ENCODE measurements around the gene ZNF83. TPM values are rescaled to one million over a fixed set of nuclear protein-coding genes. Genes with fewer than 3 reads are reported as not detected.
"Not testable (repeated sequence)": the region's sequence is repeated elsewhere in the genome, so short reads cannot be mapped to it uniquely, and the experiment has no call there.

The ZNF83 gene
- total and polyA plus RNA-seq, 3 experiments from 2014 or later: 23.1 to 28.0 (median 26.9) TPM

DNA sequence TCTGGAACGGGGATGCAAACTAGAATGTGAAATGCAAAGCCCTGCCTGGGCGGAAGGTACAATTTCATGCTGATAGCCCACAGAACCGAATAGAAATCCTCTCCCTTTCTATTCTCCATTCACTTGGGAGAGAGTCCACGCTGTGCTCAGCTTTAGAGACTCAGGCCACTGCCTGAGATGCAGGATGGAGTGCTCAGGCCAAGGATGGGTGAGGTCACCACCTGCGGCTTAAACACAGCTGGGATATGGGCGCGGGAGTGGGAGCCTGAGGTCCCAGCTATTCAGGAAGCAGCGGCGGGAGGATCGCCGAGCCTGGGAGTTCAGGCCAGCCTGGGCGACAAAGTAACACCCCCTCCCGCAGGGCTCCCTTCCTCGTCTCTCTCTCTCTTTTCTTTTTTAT is 446 bp upstream of the ZNF83 start:
- CTCF ChIA-PET: no interaction called here
- H3K27ac Mint-ChIP-seq: peak overlapping the region in 3 of 8 donors; percentile 90 to 98 (median 98)
- Histone ChIP-seq H3K27me3 (ENCODE audit: insufficient read depth, low read length, poor library complexity, severe bottlenecking) (no peaks in the 10 kb centered on the region), H3K27ac (ENCODE audit: low read depth, low read length) (no peak overlapping the region), H3K9me3 (ENCODE audit: low read length) (no peaks in the 10 kb centered on the region), H3K4me3 (ENCODE audit: low read length) (peak overlapping the region; percentile 88), H3K36me3 (ENCODE audit: insufficient read depth, low read length) (no peaks in the 10 kb centered on the region), H3K4me1 (ENCODE audit: insufficient read depth, low read length) (peaks cover 14% of the 10 kb centered on the region)
- peaks cover 5 to 17% (median 7%) of the 10 kb centered on the region in 3 donors for H3K36me3 Mint-ChIP-seq
- peak overlapping the region; percentile 94 to 98 (median 97) for H3K4me3 Mint-ChIP-seq
- no peaks in the 10 kb centered on the region for H3K27me3 Mint-ChIP-seq
- no peak for DNase-seq
- H3K4me1 Mint-ChIP-seq: peaks cover 15 to 35% (median 28%) of the 10 kb centered on the region in 3 donors
- H3K9me3 Mint-ChIP-seq: peaks cover 0 to 23% (median 12%) of the 10 kb centered on the region in 5 donors
- POLR2A ChIA-PET: interaction anchor here (1.1 kb wide), 1 partner anchor 12 kb away, joined by 3 read pairs; no protein-coding TSS in a partner anchor

DNA sequence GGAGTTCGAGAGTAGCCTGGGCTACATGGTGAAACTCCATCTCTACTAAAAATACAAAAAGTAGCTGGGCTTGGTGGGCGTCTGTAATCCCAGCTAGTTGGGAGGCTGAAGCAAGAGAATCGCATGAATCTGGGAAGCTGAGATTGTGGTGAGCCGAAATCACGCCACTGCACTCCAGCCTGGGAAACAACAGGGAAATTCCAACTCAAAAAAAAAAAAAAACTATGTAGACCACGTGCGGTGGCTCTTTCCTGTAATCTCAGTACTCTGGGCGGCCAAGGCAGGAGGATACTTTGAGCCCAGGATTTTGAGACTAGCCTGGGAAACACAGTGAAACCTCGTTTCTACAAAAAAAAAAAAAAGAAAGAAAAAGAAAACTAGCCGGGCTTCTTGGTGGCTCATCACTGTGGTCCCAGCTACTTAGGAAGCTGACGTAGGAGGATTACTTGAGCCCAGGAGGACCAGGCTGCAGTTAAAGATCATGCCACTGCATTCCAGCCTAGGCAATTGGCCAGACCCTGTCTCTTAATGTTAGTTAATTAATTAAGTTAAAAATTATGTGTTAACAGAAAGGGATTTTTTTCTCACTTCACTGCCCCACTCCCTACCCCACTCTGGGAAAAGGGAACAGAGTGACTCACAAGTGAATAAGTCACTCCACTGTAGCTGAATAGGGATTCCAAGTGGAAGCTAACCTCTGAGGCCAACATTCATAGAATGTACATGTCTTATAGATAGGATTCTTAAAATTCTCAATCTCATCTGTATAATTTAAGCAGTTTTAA is 2.2 kb downstream of the ZNF83 start:
- no peak for DNase-seq
- Histone ChIP-seq H3K4me3 (ENCODE audit: low read length) (no peak overlapping the region), H3K27ac (ENCODE audit: low read depth, low read length) (no peak overlapping the region), H3K27me3 (ENCODE audit: insufficient read depth, low read length, poor library complexity, severe bottlenecking) (no peaks in the 10 kb centered on the region), H3K9me3 (ENCODE audit: low read length) (no peaks in the 10 kb centered on the region), H3K36me3 (ENCODE audit: insufficient read depth, low read length) (no peaks in the 10 kb centered on the region), H3K4me1 (ENCODE audit: insufficient read depth, low read length) (peaks cover 14% of the 10 kb centered on the region)
- Mint-ChIP-seq H3K36me3 (peaks cover 8 to 33% (median 13%) of the 10 kb centered on the region in 3 donors), H3K27me3 (no peaks in the 10 kb centered on the region), H3K27ac (peak overlapping the region in 3 of 8 donors; percentile 37 to 83 (median 51)), H3K9me3 (peaks cover 0 to 9% (median 4%) of the 10 kb centered on the region in 5 donors), H3K4me1 (peaks cover 25 to 51% (median 46%) of the 10 kb centered on the region in 3 donors), H3K4me3 (peak overlapping the region; percentile 48 to 98 (median 96))
- ChIA-PET POLR2A (interaction anchor here (0.6 kb wide), 1 partner anchor 284 kb away, joined by 3 read pairs; no protein-coding TSS in a partner anchor), CTCF (no interaction called here)

DNA sequence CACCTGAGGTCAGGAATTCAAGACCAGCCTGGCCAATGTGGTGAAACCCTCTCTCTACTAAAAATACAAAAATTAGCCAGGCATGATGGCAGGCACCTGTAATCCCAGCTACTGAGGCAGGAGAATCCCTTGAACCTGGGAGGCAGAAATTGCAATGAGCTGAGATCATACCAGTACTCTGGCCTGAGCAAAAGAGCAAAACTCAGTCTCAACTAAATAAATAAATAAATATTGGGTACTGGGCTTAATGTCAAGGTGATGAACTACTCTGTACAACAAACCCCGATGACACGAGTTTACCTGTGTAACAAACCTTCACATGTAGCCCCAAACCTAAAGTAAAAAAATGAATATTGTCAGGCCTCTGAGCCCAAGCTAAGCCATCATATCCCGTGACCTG is 10.7 kb downstream of the ZNF83 start:
- H3K9me3 ChIP-seq (ENCODE audit: low read length); CTCF ChIA-PET; DNase-seq; POLR2A ChIA-PET; H3K27me3 ChIP-seq (ENCODE audit: insufficient read depth, low read length, poor library complexity, severe bottlenecking); H3K27ac Mint-ChIP-seq; H3K27me3 Mint-ChIP-seq; H3K9me3 Mint-ChIP-seq; H3K27ac ChIP-seq (ENCODE audit: low read depth, low read length); H3K4me3 Mint-ChIP-seq; H3K4me3 ChIP-seq (ENCODE audit: low read length); H3K4me1 ChIP-seq (ENCODE audit: insufficient read depth, low read length): not testable (repeated sequence)
- H3K4me1 Mint-ChIP-seq: peaks cover 25 to 33% (median 30%) of the 10 kb centered on the region in 3 donors
- peaks cover 13 to 40% (median 21%) of the 10 kb centered on the region in 3 donors for H3K36me3 Mint-ChIP-seq
- H3K36me3 ChIP-seq (ENCODE audit: insufficient read depth, low read length): peaks cover 13% of the 10 kb centered on the region

- no peak overlapping the region for H3K27ac ChIP-seq (ENCODE audit: low read depth, low read length)
- Mint-ChIP-seq H3K27ac (no peak overlapping the region), H3K27me3 (peaks cover 0 to 1% of the 10 kb centered on the region in 2 donors), H3K4me1 (peaks cover 27 to 33% (median 30%) of the 10 kb centered on the region in 3 donors), H3K9me3 (peaks cover 0 to 2% (median 0%) of the 10 kb centered on the region in 5 donors), H3K4me3 (no peak overlapping the region), H3K36me3 (peaks cover 17 to 46% (median 21%) of the 10 kb centered on the region in 3 donors)
- H3K27me3 ChIP-seq (ENCODE audit: insufficient read depth, low read length, poor library complexity, severe bottlenecking): no peaks in the 10 kb centered on the region
- POLR2A ChIA-PET: no interaction called here
- no peak for DNase-seq
- H3K36me3 ChIP-seq (ENCODE audit: insufficient read depth, low read length): peaks cover 18% of the 10 kb centered on the region
- H3K4me3 ChIP-seq (ENCODE audit: low read length): no peak overlapping the region
- H3K4me1 ChIP-seq (ENCODE audit: insufficient read depth, low read length): no peaks in the 10 kb centered on the region
- CTCF ChIA-PET: no interaction called here
- no peaks in the 10 kb centered on the region for H3K9me3 ChIP-seq (ENCODE audit: low read length)
Observed at GRCh38 chr19:52626915-52627314, 11.2 kb downstream of the ZNF83 start.

GRCh38 chr19:52622261-52622660 is 15.9 kb downstream of the ZNF83 start:
- Histone ChIP-seq H3K4me3 (ENCODE audit: low read length) (no peak overlapping the region), H3K36me3 (ENCODE audit: insufficient read depth, low read length) (peaks cover 24% of the 10 kb centered on the region), H3K27ac (ENCODE audit: low read depth, low read length) (no peak overlapping the region), H3K27me3 (ENCODE audit: insufficient read depth, low read length, poor library complexity, severe bottlenecking) (no peaks in the 10 kb centered on the region), H3K4me1 (ENCODE audit: insufficient read depth, low read length) (no peaks in the 10 kb centered on the region), H3K9me3 (ENCODE audit: low read length) (no peaks in the 10 kb centered on the region)
- no peak for DNase-seq
- H3K27me3 Mint-ChIP-seq: no peaks in the 10 kb centered on the region
- ChIA-PET POLR2A (no interaction called here), CTCF (no interaction called here)
- H3K27ac Mint-ChIP-seq: peak overlapping the region in 7 of 8 donors; percentile 17 to 86 (median 64)
- peaks cover 21 to 34% (median 27%) of the 10 kb centered on the region in 3 donors for H3K4me1 Mint-ChIP-seq
- H3K4me3 Mint-ChIP-seq: peak overlapping the region in 1 of 7 donors; percentile 19
- H3K36me3 Mint-ChIP-seq: peaks cover 24 to 49% (median 37%) of the 10 kb centered on the region in 3 donors
- peaks cover 0 to 13% (median 4%) of the 10 kb centered on the region in 5 donors for H3K9me3 Mint-ChIP-seq

- Histone ChIP-seq H3K27me3 (ENCODE audit: insufficient read depth, low read length, poor library complexity, severe bottlenecking) (no peaks in the 10 kb centered on the region), H3K4me3 (ENCODE audit: low read length) (no peak overlapping the region), H3K4me1 (ENCODE audit: insufficient read depth, low read length) (no peaks in the 10 kb centered on the region), H3K36me3 (ENCODE audit: insufficient read depth, low read length) (peaks cover 28% of the 10 kb centered on the region), H3K9me3 (ENCODE audit: low read length) (no peaks in the 10 kb centered on the region), H3K27ac (ENCODE audit: low read depth, low read length) (peak overlapping the region; percentile 31)
- Mint-ChIP-seq H3K36me3 (peaks cover 30 to 58% (median 46%) of the 10 kb centered on the region in 3 donors), H3K4me1 (peaks cover 24 to 40% (median 27%) of the 10 kb centered on the region in 3 donors), H3K27me3 (no peaks in the 10 kb centered on the region), H3K4me3 (no peak overlapping the region), H3K9me3 (peaks cover 0 to 22% (median 11%) of the 10 kb centered on the region in 5 donors), H3K27ac (peak overlapping the region; percentile 5 to 91 (median 64))
- POLR2A ChIA-PET: no interaction called here
- CTCF ChIA-PET: no interaction called here
- DNase-seq: no peak
Observed at GRCh38 chr19:52621376-52621775, 16.8 kb downstream of the ZNF83 start.

DNA sequence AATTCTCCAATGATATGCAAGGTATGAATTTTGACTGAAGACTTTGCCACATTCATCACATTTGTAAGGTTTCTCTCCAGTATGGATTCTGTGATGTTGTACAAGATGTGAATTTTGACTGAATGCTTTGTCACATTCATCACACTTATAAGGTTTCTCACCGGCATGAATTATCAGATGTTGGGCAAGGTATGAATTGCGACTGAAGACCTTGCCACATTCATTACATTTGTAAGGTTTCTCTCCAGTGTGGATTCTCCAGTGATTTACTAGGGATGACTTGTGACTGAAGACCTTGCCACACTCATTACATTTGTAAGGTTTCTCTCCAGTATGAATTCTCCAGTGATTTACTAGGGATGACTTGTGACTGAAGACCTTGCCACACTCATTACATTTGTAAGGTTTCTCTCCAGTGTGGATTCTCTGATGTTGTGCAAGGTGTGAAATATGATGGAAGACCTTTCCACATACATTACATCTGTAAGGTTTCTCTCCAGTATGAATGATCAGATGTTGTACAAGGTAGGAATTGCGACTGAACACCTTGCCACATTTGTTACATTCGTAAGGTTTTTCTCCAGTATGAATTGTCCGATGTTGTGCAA is 24.8 kb downstream of the ZNF83 start:
- Mint-ChIP-seq H3K4me3 (no peak overlapping the region), H3K36me3 (peaks cover 47 to 74% (median 73%) of the 10 kb centered on the region in 3 donors), H3K27ac (no peak overlapping the region), H3K27me3 (no peaks in the 10 kb centered on the region), H3K9me3 (peaks cover 29 to 76% (median 65%) of the 10 kb centered on the region in 5 donors), H3K4me1 (peaks cover 7 to 26% (median 9%) of the 10 kb centered on the region in 3 donors)
- Histone ChIP-seq H3K27ac (ENCODE audit: low read depth, low read length) (no peak overlapping the region), H3K4me3 (ENCODE audit: low read length) (no peak overlapping the region), H3K27me3 (ENCODE audit: insufficient read depth, low read length, poor library complexity, severe bottlenecking) (no peaks in the 10 kb centered on the region), H3K9me3 (ENCODE audit: low read length) (peaks cover 27% of the 10 kb centered on the region), H3K4me1 (ENCODE audit: insufficient read depth, low read length) (no peaks in the 10 kb centered on the region), H3K36me3 (ENCODE audit: insufficient read depth, low read length) (peaks cover 49% of the 10 kb centered on the region)
- POLR2A ChIA-PET: no interaction called here
- CTCF ChIA-PET: no interaction called here
- no peak for DNase-seq
